Stimulated activated CD8-positive, alpha-beta memory T cell treated with anti-CD3 and anti-CD28 coated beads, Interleukin-7, amount 100 ng/mL, for 4 hours (primary cell): Measurements from ENCODE around the gene F2RL2.

ENCODE experiments used
- DNase-seq, 2 donors: peaks; one replicate each; pipeline ENCODE4 v3.0.0-alpha.2; 2020; ENCODE audit warnings: low read depth in 2 of 2

F2RL2 gene

DNA sequence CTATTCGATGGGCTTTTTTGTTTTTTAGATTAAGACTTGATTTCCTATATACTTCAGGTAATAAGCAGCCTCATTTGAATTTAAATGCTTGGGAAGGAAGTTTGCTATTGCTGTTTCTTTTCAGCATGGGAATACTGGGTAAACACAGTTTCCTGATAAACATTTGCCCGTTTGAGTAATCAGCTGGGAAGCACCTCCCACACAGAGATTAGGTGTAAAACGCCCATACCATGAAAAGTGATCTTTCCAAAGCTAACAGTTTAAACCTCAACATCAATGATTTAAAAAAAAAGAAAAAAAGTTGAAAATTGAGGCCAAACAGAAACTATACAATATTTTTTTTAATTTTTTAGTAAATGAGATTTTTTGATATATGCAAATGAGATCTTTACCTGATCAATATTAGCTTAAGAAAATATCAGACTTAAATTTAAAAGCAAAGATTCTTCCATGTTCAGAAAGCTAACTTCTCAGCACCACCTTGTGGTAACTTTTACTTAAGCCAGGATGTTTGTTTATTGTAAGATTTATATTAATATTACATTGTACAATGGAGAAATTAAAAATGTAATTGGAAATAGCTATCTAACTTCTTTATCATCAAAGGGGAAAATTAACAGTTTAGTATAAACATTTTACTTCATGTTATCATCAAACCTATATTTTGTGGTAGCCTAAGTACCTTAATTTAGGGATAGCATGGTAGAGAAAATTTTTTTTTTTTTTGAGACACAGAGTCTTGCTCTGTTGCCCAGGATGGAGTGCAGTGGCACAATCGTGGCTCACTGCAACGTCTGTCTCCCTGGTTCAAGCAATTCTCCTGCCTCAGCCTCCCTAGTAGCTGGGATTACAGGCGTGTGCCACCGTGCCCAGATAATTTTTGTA lies 39.8 kb downstream of the F2RL2 start:
- DNase-seq, result no peak

DNA sequence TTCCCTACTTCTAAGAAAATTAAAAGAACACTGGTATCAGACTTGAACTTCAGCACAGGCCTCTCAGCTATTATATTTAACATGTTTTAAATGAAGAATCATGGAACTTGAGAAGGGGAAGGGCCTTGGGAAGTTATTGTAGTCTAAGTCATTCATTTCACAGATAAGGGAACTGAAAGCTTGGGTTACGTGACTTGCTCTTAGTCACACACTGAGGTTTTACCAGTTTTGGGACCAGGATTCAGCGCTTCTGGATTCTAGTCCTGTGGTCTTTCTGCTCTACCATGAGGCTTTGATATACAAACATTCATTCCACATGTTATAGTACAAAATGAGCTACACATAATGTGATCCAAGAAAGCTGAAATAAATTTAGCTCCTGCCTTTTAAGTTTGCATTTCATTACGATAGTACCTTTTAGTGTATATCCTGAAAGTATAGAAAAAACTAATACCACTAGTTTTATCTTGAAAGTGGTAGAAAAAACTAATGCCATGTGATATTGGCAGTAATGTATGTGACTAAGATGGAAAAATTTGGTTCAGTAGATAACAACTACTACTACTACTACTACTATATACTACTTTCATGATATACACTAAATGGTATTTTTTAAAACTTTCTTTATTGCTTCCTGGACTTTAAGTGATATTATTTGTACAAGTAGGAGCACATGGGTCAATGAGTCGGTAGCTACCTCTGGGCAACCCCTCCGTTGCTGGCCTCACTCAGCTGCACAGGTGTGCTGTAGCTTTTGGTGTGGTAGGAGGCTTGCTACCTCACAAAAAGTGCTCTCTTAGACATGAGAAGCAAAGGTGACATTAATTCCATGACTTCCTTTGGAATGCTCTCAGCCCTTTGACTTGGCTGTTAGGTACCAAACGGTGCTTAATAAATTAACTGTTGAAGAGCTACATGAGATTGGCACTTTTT lies 40.7 kb downstream of the F2RL2 start:
- no peak for DNase-seq

DNA sequence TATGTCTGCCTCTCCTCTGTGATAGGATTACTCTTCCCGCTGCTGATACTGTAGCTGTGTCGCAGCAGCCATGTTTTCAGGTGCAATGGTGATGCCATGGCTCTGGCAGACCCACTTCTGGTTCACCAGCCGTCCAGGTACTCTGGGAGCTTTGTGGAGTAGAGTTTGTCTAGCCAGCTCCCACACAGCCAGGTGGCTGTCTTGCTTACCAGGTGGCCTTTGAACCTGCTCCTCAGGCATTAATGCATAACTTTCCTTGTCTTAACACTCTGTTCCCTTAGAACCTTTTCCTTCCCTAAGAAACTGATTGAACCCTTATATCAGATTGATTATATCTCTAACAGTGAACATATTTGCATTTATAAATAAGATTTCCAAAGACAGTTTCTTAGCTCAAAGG lies 42.2 kb downstream of the F2RL2 start:
- no peak for DNase-seq

DNA sequence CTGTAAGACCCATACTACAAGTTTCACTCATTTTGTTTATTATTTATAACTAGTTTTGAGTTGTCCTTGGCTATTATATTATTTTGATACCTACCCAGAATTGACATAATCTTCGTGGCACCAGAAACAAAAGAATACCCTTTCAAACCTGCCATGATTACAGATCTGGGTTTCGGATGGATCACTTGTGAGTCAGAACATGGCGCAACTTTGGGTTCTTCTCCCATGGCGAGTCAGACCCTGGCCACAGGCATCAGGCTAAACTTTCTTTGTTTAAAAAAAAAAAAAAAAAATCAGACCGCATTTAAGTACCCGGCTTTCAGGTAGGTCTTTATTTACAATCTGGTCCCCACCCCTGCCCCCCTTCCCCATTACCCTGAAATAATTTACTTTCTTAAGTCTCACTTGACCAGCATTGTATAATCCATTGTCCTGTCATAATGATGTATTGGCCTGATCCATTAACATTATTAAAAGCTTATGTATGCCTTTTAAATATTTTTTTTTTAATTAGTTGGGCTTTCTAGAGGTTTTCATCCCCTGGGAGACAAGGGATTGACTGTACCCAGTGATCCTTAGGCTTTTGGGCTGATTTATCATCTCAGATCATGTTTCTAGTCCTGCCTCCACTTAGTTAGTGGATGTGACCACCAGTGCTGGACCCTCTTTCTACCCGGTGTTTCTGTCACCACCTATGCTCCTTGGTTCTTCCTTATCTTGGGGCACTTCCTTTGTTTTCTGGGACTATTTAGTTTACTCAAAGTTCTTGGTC lies 43.9 kb downstream of the F2RL2 start:
- DNase-seq, result no peak

DNA sequence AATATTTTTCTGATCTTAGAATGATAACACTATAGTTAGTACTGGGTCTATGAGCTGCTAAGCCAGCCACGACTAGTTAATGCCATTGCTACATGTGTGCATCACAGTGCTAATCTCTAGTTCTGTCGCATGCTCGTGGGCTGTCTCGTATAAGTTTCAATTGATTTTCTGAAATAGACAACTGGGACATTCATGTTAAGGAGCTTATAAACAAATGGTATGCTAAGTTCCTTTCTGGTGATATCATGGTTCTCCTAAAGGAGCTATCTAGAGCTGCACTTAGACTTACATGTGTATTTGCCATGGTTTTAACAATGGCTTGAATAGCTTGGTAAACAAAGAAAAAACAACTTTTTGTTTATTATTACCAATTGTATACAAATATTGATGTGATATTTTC lies 46.2 kb downstream of the F2RL2 start:
- DNase-seq, result no peak

DNA sequence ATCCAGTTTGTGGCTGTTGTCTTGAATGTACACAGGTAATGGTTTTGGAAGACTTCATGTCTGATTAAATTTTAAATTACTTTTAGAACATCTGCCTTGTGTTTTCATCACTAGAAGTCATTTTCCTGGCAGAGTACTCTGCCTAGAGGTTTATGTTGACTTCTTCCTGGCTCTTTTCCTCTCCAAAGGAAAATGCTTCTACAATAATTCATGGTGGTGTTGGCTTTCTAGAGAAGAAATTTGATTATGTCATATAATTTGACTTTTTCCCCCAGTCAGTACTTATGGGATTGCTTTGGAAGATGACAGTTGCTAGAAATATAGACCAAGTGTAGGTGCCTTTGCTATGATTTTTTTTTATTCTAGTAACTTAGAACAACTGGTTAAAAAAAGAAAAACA lies 46.8 kb downstream of the F2RL2 start:
- DNase-seq, result no peak

DNA sequence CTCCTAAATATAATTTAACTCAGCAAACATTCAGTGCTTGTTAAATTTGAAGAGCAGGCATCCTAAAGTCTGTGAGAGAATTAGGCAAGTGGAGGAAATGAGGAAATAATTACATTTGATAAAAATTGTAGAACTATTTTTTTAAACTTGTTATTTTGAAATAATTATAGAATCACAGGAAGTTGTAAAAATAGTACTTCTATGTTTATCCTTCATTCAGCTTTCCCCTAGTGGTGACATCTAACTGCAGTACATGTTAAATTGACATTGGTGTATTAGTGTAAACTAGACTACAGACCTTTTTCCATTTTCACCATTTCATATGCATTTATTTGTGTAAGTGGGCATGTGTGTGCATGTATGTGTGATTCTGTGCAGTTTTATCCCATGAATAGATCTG lies 51.6 kb downstream of the F2RL2 start:
- no peak for DNase-seq

DNA sequence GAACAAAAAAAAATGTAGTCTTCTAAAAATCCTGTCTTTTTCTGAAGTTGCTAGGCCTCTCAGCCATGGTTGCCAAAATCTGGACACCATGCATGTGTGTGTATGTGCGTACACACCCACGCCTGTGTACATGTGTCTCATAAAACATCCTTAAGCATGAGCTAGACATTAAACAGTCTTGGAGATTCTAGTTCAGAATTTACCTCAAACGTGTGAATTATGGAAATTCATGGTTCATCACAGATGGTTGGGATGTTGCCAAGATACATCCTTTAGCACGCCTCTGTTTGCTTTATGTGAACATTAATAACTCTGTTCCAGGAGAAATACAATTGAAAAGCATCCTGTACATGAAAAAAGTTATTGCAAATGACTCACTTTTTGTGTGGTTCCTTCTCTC lies 53.0 kb downstream of the F2RL2 start:
- DNase-seq, result no peak
